ENCODE data around the gene KRTAP19-8.

The KRTAP19-8 gene

DNA sequence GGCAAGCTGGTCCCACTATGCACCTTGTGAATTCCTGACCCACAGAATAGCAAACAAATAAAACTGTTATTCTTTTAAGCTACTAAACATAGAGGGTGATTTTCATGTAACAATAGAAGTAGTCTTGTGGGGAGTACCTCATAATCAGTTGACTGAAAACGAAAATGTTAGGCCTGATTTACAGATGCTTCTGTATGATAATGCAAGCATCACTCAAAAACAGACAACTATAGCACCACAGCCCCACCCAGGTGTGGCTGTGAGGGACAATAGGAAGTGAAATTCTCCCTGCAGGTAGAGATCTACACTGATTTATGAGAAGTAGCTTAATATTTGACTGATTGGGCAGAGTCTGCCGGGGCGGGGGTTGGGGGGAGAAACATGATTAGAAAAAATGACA lies 26.5 kb upstream of the KRTAP19-8 start:
- TF ChIP-seq, protein P1, sequence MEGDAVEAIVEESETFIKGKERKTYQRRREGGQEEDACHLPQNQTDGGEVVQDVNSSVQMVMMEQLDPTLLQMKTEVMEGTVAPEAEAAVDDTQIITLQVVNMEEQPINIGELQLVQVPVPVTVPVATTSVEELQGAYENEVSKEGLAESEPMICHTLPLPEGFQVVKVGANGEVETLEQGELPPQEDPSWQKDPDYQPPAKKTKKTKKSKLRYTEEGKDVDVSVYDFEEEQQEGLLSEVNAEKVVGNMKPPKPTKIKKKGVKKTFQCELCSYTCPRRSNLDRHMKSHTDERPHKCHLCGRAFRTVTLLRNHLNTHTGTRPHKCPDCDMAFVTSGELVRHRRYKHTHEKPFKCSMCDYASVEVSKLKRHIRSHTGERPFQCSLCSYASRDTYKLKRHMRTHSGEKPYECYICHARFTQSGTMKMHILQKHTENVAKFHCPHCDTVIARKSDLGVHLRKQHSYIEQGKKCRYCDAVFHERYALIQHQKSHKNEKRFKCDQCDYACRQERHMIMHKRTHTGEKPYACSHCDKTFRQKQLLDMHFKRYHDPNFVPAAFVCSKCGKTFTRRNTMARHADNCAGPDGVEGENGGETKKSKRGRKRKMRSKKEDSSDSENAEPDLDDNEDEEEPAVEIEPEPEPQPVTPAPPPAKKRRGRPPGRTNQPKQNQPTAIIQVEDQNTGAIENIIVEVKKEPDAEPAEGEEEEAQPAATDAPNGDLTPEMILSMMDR (IDR thresholded peaks at IDR 0.05): no peak

DNA sequence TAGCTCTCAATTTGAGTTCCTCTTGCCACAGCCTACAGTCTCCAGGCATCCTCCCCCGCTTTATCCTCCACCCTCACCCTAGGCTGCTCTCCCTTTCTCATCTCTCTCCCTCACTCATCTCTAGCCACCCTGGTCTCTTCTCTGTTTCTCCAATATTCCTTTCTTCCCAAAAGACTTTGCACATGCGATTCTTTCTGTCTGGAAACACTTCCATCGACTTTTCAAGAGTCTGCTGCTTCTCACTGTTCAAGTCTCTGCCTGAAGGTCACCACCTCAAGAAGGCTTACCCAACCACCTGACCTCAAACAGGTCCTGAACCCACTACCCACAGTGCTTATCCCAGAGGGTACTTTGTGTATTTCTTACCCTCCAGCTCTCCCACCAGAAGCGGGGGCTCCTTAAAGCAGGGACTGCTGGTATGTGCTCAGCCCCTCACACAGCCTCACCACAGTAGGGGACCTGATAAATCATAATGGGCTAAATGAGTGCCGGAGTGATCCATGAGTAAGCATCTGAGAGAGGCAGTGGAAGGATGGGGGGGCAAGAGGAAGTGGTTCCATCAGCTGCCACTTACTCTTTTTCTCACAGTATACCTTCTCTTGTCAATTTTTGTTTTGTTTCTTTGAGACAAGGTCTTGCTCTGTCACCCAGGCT lies 14.3 kb upstream of the KRTAP19-8 start:
- TF ChIP-seq, protein P1 (IDR thresholded peaks at IDR 0.05): no peak

DNA sequence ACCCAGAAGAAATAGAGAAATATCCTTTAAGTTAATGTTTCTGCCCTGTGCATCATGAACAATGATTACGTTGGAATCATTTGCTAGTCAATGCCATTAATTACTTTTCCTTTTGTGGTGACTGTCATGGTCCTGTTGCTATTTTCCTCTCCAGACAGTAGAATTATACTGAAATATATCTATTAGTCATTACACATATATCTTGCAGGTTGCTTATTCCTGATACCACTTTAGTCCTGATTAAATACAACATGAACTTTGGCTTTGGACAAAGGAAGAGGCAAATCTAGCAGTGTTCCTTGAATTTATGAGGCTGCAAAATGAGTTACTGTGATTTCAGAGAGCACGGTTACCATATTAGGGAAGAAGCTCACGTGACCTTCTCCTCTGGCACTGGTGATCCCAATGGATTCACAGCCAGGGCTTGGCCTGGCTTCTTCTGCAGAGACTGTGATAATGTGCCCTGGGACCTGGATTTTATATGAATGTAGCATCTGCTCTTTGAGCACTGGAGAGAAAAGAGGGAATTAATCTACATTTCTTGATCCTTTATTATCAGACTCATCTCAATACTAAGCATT lies 12.4 kb upstream of the KRTAP19-8 start:
- TF ChIP-seq, protein P1 (IDR thresholded peaks at IDR 0.05): no peak

DNA sequence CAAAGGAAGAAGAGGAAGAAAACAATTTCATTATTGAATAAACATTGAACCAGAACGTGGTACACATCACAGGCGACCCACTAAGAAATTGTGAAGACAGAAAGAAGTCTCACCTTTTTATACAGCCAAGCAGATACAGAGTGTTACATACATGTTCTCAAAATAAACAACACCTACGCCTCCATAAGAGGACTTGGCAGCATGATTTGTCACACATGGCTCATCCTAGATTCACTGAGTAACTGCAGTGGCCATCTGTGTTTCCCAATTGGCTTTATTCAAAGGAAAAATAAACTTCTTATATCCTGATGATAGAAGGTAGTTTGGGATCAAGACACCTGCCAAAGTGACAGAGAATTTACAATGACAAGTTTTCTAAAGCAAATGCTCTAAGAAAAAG lies 7.6 kb upstream of the KRTAP19-8 start:
- TF ChIP-seq, protein P1 (IDR thresholded peaks at IDR 0.05): no peak

GRCh38 chr21:31043471-31043870 lies 5.2 kb upstream of the KRTAP19-8 start:
- TF ChIP-seq, protein P1 (IDR thresholded peaks at IDR 0.05): no peak

DNA sequence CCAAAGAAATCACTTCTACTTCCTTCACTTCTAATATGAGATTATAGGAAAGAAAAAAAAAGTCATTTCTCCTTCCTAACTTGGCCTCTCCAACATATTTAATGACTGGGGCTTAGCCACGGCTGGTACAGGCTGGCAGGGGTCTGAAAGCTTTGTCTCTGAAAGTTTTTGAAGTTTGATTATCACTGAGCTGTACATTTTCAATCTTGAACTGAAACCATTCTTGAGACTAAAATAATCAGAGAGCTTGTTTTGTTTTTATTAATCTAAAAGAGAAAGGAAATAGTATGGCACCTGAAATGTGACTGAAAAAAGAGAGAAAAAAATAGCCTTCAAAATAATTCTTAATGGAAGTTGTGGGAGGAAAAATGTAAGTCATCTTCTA lies 3.8 kb upstream of the KRTAP19-8 start:
- TF ChIP-seq, protein P1 (IDR thresholded peaks at IDR 0.05): no peak

GRCh38 chr21:31041295-31042079 lies 3.2 kb upstream of the KRTAP19-8 start:
- TF ChIP-seq, protein P1 (IDR thresholded peaks at IDR 0.05): no peak

Measured in LNCAP (cell line).